CD4-positive, alpha-beta T cell (primary cell): ENCODE data around the gene TIPRL. TPM values are rescaled to one million over a fixed set of nuclear protein-coding genes. Genes with fewer than 3 reads are reported as not detected.
"Not testable (repeated sequence)": the region's sequence is repeated elsewhere in the genome, so short reads cannot be mapped to it uniquely, and the experiment has no call there.

ENCODE experiments used
- ATAC-seq: fragments of 200-7000 bp; cut with Tn5 transposase; one replicate; pipeline ENCODE4 v1.10.0; 2022; ENCODE audit warnings: mild to moderate bottlenecking; ENCODE audit not compliant: poor library complexity
- CTCF ChIA-PET: fragments of 350-600 bp; sonication (Branson Sonifier 250); formaldehyde crosslinking; loops from one replicate; lab custom pipeline; 2021; ENCODE audit warnings: antibody characterized with exemption, inconsistent platforms; lab: Charles Lee
- POLR2A ChIA-PET: fragments of 350-600 bp; sonication (Branson Sonifier 250); formaldehyde crosslinking; loops from one replicate; lab custom pipeline; 2021; ENCODE audit warnings: antibody characterized with exemption, inconsistent platforms; lab: Charles Lee
- DNase-seq, 14 experiments: peaks; one replicate each; pipeline ENCODE4 v3.0.0-alpha.2; 2013 to 2020; ENCODE audit warnings: mixed read lengths in 2 of 14
- H3K27ac ChIP-seq, 2 donors: one replicate each; pipeline versions ENCODE4 v1.5.1 to v1.7.0; 2013; ENCODE audit warnings: low read length in 2 of 2, low read depth in 1 of 2, mild to moderate bottlenecking in 1 of 2
- H3K27me3 ChIP-seq, 2 experiments: 1 replicate in 1 of 2; 2 replicates in 1 of 2; pipeline versions ENCODE4 v1.6.1 to v1.7.0; 2013; ENCODE audit warnings: low read length in 2 of 2, control low read depth in 1 of 2, mild to moderate bottlenecking in 1 of 2, moderate library complexity in 1 of 2; ENCODE audit not compliant: insufficient read depth in 2 of 2, control insufficient read depth in 1 of 2
- H3K36me3 ChIP-seq: one replicate; pipeline ENCODE4 v1.6.1; 2013; ENCODE audit warnings: low read length, control low read depth; ENCODE audit not compliant: insufficient read depth
- H3K4me1 ChIP-seq: one replicate; pipeline ENCODE4 v1.6.1; 2013; ENCODE audit warnings: low read length, control low read depth; ENCODE audit not compliant: insufficient read depth
- H3K4me3 ChIP-seq: one replicate; pipeline ENCODE4 v1.5.1; 2013; ENCODE audit warnings: mild to moderate bottlenecking, low read length, moderate library complexity
- H3K9me3 ChIP-seq, 2 experiments: 1 replicate in 1 of 2; 2 replicates in 1 of 2; pipeline versions ENCODE4 v1.6.1 to v1.7.0; 2013; ENCODE audit warnings: low read length in 2 of 2, mild to moderate bottlenecking in 2 of 2, control low read depth in 1 of 2, moderate library complexity in 1 of 2; ENCODE audit not compliant: control insufficient read depth in 1 of 2, insufficient read depth in 1 of 2
- H3K27ac Mint-ChIP-seq: one replicate; pipeline ENCODE4 v1.8.0; 2020; ENCODE audit warnings: mixed read lengths
- H3K27me3 Mint-ChIP-seq: one replicate; pipeline ENCODE4 v1.8.0; 2021; ENCODE audit warnings: mixed read lengths
- H3K36me3 Mint-ChIP-seq: one replicate; pipeline ENCODE4 v1.8.0; 2021; ENCODE audit warnings: low read depth, mixed read lengths
- H3K4me1 Mint-ChIP-seq: one replicate; pipeline ENCODE4 v1.8.0; 2021; ENCODE audit warnings: low read depth, mixed read lengths
- H3K4me3 Mint-ChIP-seq: one replicate; pipeline ENCODE4 v1.8.0; 2020; ENCODE audit warnings: mild to moderate bottlenecking, mixed read lengths
- H3K9me3 Mint-ChIP-seq: one replicate; pipeline ENCODE4 v1.8.0; 2020; ENCODE audit warnings: mixed read lengths
- intact Hi-C, 2 experiments: fragments of 100-400 bp; cut with DNase I in 1 of 2; cut with micrococcal nuclease in 1 of 2; formaldehyde crosslinking; loops; one replicate each; pipeline versions ENCODE4 v1.15.1 to v1.9.0; 2023 to 2025; cut with DNase I, micrococcal nuclease
- total RNA-seq, 174 experiments: library from RNA in 2 of 174; stranded (reverse) in 2 of 174; gene quantifications; one replicate each; pipeline ENCODE4 v1.2.3 and lab custom pipeline; 2021 to 2026
- TF ChIP-seq, protein P1 (sequence below): fragments of 200-600 bp; IDR thresholded peaks from one replicate; pipeline ENCODE4 v1.8.0; 2022; ENCODE audit warnings: antibody characterized with exemption, mild to moderate bottlenecking

Gene TIPRL
- total RNA-seq, 2 experiments from 2014 or later = 15.8 to 16.4 TPM

GRCh38 chr1:168178227-168178637 lies 530 bp upstream of the TIPRL start:
- Mint-ChIP-seq H3K36me3 (no peaks in the 10 kb centered on the region), H3K27ac (no peak overlapping the region), H3K4me1 (peaks cover 9% of the 10 kb centered on the region), H3K4me3 (no peak overlapping the region), H3K27me3 (peaks cover 18% of the 10 kb centered on the region), H3K9me3 (no peaks in the 10 kb centered on the region)
- H3K27ac ChIP-seq = peak overlapping the region; percentile 95 to 96
- H3K4me1 ChIP-seq = peaks cover 22% of the 10 kb centered on the region
- H3K36me3 ChIP-seq = no peaks in the 10 kb centered on the region
- H3K9me3 ChIP-seq = no peaks in the 10 kb centered on the region
- no peak for DNase-seq
- intact Hi-C loops = loop anchor here (1.0 to 10.0 kb wide), 9 partner anchors 49 to 1897 kb away; partner anchors contain the start of genes BLZF1 (in 2 of the 2), NME7 (in 2 of the 2), ATP1B1 (in 1 of the 2) and DCAF6 (in 1 of the 2)
- ATAC-seq = no peak
- H3K27me3 ChIP-seq = peaks cover 2% of the 10 kb centered on the region in 2 experiments
- TF ChIP-seq, protein P1, sequence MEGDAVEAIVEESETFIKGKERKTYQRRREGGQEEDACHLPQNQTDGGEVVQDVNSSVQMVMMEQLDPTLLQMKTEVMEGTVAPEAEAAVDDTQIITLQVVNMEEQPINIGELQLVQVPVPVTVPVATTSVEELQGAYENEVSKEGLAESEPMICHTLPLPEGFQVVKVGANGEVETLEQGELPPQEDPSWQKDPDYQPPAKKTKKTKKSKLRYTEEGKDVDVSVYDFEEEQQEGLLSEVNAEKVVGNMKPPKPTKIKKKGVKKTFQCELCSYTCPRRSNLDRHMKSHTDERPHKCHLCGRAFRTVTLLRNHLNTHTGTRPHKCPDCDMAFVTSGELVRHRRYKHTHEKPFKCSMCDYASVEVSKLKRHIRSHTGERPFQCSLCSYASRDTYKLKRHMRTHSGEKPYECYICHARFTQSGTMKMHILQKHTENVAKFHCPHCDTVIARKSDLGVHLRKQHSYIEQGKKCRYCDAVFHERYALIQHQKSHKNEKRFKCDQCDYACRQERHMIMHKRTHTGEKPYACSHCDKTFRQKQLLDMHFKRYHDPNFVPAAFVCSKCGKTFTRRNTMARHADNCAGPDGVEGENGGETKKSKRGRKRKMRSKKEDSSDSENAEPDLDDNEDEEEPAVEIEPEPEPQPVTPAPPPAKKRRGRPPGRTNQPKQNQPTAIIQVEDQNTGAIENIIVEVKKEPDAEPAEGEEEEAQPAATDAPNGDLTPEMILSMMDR = no peak
- POLR2A ChIA-PET = no interaction called here
- H3K4me3 ChIP-seq = peak overlapping the region; percentile 89
- CTCF ChIA-PET = interaction anchor here (1.1 kb wide), 2 partner anchors 57 to 1308 kb away, joined by 3 to 5 read pairs; no protein-coding TSS in a partner anchor

- DNase-seq = no peak
- Mint-ChIP-seq H3K27me3 (peaks cover 5% of the 10 kb centered on the region), H3K9me3 (no peaks in the 10 kb centered on the region), H3K36me3 (peaks cover 8% of the 10 kb centered on the region), H3K27ac (no peak overlapping the region), H3K4me3 (no peak overlapping the region), H3K4me1 (peaks cover 20% of the 10 kb centered on the region)
- intact Hi-C loops = loop anchor here (1.0 to 10.0 kb wide), 11 partner anchors 47 to 1895 kb away; partner anchors contain the start of genes BLZF1 (in 2 of the 2), NME7 (in 2 of the 2), ATP1B1 (in 1 of the 2) and DCAF6 (in 1 of the 2)
- H3K4me1 ChIP-seq = peaks cover 22% of the 10 kb centered on the region
- no peak for ATAC-seq
- no peaks in the 10 kb centered on the region for H3K27me3 ChIP-seq
- peak overlapping the region; percentile 89 for H3K4me3 ChIP-seq
- H3K9me3 ChIP-seq = no peaks in the 10 kb centered on the region
- CTCF ChIA-PET = interaction anchor here (1.1 kb wide), 3 partner anchors 56 to 1307 kb away, joined by 3 to 5 read pairs (median 3); no protein-coding TSS in a partner anchor
- TF ChIP-seq, protein P1 = no peak
- peak overlapping the region; percentile 95 to 96 for H3K27ac ChIP-seq
- peaks cover 5% of the 10 kb centered on the region for H3K36me3 ChIP-seq
- POLR2A ChIA-PET = interaction anchor here (0.6 to 1.1 kb wide), 4 partner anchors 10 to 48 kb away, joined by 3 to 5 read pairs (median 3); partner anchors contain the start of gene SFT2D2
Observed at GRCh38 chr1:168179438-168180147, 831 bp downstream of the TIPRL start.

GRCh38 chr1:168180148-168180524 lies 1.4 kb downstream of the TIPRL start:
- no peaks in the 10 kb centered on the region for H3K9me3 Mint-ChIP-seq
- H3K4me1 Mint-ChIP-seq = peaks cover 20% of the 10 kb centered on the region
- H3K36me3 Mint-ChIP-seq = peaks cover 14% of the 10 kb centered on the region
- H3K27ac Mint-ChIP-seq = no peak overlapping the region
- H3K27me3 Mint-ChIP-seq = no peaks in the 10 kb centered on the region
- H3K4me3 ChIP-seq = peak overlapping the region; percentile 89
- ChIA-PET CTCF (no interaction called here), POLR2A (interaction anchor here (0.8 to 1.1 kb wide), 2 partner anchors 45 to 46 kb away, joined by 3 to 5 read pairs; partner anchors contain the start of gene SFT2D2)
- no peak overlapping the region for H3K27ac ChIP-seq
- peaks cover 7% of the 10 kb centered on the region for H3K36me3 ChIP-seq
- intact Hi-C loops = loop anchor here in 1 of 2 experiments (5.0 to 10.0 kb wide), 2 partner anchors 463 to 965 kb away; no protein-coding TSS in a partner anchor
- peak in 2 of 14 experiments; percentile 9 to 16 for DNase-seq
- H3K27me3 ChIP-seq = no peaks in the 10 kb centered on the region
- ATAC-seq = no peak
- H3K4me1 ChIP-seq = peaks cover 22% of the 10 kb centered on the region
- H3K9me3 ChIP-seq = no peaks in the 10 kb centered on the region
- no peak overlapping the region for H3K4me3 Mint-ChIP-seq
- TF ChIP-seq, protein P1 = no peak

GRCh38 chr1:168181063-168181720 lies 2.4 kb downstream of the TIPRL start:
- H3K36me3 ChIP-seq, H3K27ac Mint-ChIP-seq, H3K4me3 ChIP-seq, H3K27ac ChIP-seq, CTCF ChIA-PET, ATAC-seq, H3K27me3 Mint-ChIP-seq, H3K27me3 ChIP-seq, H3K9me3 Mint-ChIP-seq, H3K9me3 ChIP-seq, DNase-seq: not testable (repeated sequence)
- Mint-ChIP-seq H3K4me1 (peaks cover 20% of the 10 kb centered on the region), H3K36me3 (peaks cover 19% of the 10 kb centered on the region), H3K4me3 (peak overlapping the region; percentile 50)
- intact Hi-C loops = loop anchor here in 1 of 2 experiments (5.0 to 10.0 kb wide), 2 partner anchors 464 to 966 kb away; no protein-coding TSS in a partner anchor
- POLR2A ChIA-PET = interaction anchor here (0.8 kb wide), 1 partner anchor 44 kb away, joined by 3 read pairs; no protein-coding TSS in a partner anchor
- peaks cover 22% of the 10 kb centered on the region for H3K4me1 ChIP-seq
